Posterior vena cava (tissue), 2 donors: ENCODE results near the gene RAD50. TPM values are rescaled to one million over a fixed set of nuclear protein-coding genes. Genes with fewer than 3 reads are reported as not detected.
"Not testable (repeated sequence)": the region's sequence is repeated elsewhere in the genome, so short reads cannot be mapped to it uniquely, and the experiment has no call there.

Experiments
- DNase-seq: peaks from one replicate; pipeline ENCODE4 v3.0.0-alpha.2; 2020; ENCODE audit warnings: low spot score
- intact Hi-C, 2 donors: fragments of 100-400 bp; cut with DNase I; formaldehyde crosslinking; loops; one replicate each; pipeline versions ENCODE4 v1.14.1 to v1.14.2; 2022 to 2023
- long read RNA-seq, 2 donors: library from polyadenylated mRNA; unstranded; transcript quantifications; one replicate each; pipeline ENCODE4 v2.0.0, GENCODE V29; 2020 to 2021
- total RNA-seq, 2 donors: library from RNA; stranded (reverse); fragmentation: NEBNext Ultra II Directional; extraction: Animal tissue kit (Norgen Biotek cat#: 25700); gene quantifications; one replicate each; pipeline ENCODE4 v1.2.1, GENCODE V29; 2021
- donor health status: DM: yes; HTN: yes; CAD: no.
- donor health status: DM: yes; HTN: yes; CAD: no.

Gene RAD50
- 10 to 100 TPM; 30.3 to 31.3 TPM for total RNA-seq
- long read RNA-seq, donor 1, partial matches to known transcripts = 7 of 11 reads
- long read RNA-seq, donor 1, other reads (novel, unspliced or antisense) = 4 of 11 reads
- long read RNA-seq, donor 2, partial matches to known transcripts = 35 of 42 reads
- long read RNA-seq, donor 2, other reads (novel, unspliced or antisense) = 7 of 42 reads

DNA sequence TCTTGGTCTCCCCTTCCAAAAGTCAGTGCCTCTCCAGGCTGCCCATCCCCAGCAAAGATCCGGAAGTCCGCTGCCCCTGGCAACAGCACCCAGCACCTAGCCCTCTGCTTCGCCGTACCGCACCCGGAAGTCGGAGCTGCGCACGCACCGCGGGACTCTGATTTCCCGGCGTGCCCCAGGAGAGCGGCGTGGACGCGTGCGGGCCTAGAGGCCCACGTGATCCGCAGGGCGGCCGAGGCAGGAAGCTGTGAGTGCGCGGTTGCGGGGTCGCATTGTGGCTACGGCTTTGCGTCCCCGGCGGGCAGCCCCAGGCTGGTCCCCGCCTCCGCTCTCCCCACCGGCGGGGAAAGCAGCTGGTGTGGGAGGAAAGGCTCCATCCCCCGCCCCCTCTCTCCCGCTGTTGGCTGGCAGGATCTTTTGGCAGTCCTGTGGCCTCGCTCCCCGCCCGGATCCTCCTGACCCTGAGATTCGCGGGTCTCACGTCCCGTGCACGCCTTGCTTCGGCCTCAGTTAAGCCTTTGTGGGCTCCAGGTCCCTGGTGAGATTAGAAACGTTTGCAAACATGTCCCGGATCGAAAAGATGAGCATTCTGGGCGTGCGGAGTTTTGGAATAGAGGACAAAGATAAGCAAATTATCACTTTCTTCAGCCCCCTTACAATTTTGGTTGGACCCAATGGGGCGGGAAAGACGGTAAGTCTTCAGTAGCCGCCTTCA is at the start of gene RAD50:
Gene RAD50 (plus strand): TSS at position 215 of the 715 bp plus-strand sequence. CDS start 348 bp downstream, at position 563.
- intact Hi-C loops = no loop called here
- DNase-seq = peak; percentile 98

GRCh38 chr5:132510076-132510475 is 46.7 kb upstream of the RAD50 start:
- no peak for DNase-seq
- intact Hi-C loops = no loop called here

DNA sequence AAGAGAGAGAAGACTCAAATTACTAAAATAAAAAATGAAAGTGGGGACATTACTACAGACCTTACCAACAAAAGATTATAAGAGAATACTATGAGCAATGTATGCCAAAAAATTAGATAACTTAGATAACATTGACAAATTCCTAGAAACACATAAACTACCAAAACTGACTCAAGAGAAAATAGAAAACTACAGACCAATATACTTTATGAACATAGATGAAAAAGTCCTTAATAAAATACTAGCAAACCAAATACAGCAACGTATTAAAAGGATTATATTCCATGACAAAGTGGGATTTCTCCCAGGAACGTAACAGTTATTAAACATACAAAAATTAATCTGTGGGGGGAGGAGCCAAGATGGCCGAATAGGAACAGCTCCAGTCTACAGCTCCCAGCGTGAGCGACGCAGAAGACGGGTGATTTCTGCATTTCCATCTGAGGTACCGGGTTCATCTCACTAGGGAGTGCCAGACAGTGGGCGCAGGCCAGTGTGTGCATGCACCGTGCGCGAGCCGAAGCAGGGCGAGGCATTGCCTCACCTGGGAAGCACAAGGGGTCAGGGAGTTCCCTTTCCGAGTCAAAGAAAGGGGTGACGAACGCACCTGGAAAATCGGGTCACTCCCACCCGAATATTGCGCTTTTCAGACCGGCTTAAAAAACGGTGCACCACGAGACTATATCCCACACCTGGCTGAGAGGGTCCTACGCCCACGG is 43.0 kb upstream of the RAD50 start:
- intact Hi-C loops, DNase-seq: not testable (repeated sequence)

DNA sequence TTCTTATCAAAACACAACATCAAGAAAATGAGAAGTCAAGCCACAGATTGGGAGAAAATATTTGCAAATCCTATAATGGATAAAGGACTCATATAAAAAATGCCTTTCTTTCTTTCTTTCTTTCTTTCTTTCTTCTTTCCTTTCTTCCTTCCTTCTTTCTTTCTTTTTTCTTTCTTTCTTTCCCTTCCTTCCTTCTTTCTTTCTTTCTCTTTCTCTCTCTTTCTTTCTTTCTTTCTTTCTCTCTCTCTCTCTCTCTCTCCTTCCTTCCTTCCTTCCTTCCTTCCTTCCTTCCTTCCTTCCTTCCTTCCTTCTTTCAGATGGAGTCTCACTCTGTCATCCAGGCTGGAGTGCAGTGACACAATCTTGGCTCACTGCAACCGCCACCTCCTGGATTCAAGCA is 34.7 kb upstream of the RAD50 start:
- DNase-seq = not testable (repeated sequence)
- intact Hi-C loops = loop anchor here in 1 of 2 donors (10.0 kb wide), 1 partner anchor 303 kb away; no protein-coding TSS in a partner anchor

- not testable (repeated sequence) for DNase-seq
- intact Hi-C loops = loop anchor here in 1 of 2 donors (10.0 kb wide), 1 partner anchor 300 kb away; no protein-coding TSS in a partner anchor
These were observed 31.9 kb upstream of the RAD50 start for GRCh38 chr5:132524877-132525276.

DNA sequence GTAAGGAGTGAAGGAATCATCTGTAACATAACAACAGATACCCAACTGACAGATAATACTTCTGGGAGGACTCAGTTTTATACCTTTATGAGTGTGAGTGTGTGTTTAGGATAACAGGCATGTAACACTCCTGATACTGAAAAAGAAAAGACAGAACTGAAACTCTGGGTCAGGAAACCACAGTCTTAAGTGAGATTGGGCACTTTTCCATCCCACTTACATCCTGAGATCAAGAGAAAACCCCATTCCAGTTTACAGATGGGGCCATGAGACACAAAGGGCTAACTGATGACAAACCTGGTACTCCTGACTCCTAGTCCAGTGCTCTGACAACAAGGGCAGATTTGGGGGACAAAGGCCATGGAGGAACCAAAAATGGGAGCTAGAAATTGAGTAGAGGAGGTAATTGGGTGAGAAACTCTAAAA is 31.5 kb upstream of the RAD50 start:
- intact Hi-C loops = loop anchor here in 1 of 2 donors (10.0 kb wide), 1 partner anchor 299 kb away; no protein-coding TSS in a partner anchor
- DNase-seq = no peak

GRCh38 chr5:132526290-132526973 is 30.3 kb upstream of the RAD50 start:
- DNase-seq = no peak
- intact Hi-C loops = loop anchor here in 1 of 2 donors (10.0 kb wide), 1 partner anchor 298 kb away; no protein-coding TSS in a partner anchor

GRCh38 chr5:132526974-132527564 is 29.7 kb upstream of the RAD50 start:
- intact Hi-C loops = loop anchor here in 1 of 2 donors (10.0 kb wide), 1 partner anchor 298 kb away; no protein-coding TSS in a partner anchor
- DNase-seq = no peak

- DNase-seq = no peak
- intact Hi-C loops = loop anchor here in 1 of 2 donors (10.0 kb wide), 1 partner anchor 297 kb away; no protein-coding TSS in a partner anchor
These were observed 28.8 kb upstream of the RAD50 start for GRCh38 chr5:132528021-132528420.

GRCh38 chr5:132528866-132529634 is 27.7 kb upstream of the RAD50 start:
- DNase-seq = no peak
- intact Hi-C loops = loop anchor here in 1 of 2 donors (10.0 kb wide), 1 partner anchor 296 kb away; no protein-coding TSS in a partner anchor

- intact Hi-C loops = no loop called here
These were observed 25.8 kb upstream of the RAD50 start for GRCh38 chr5:132530946-132531345.

GRCh38 chr5:132539716-132540115 is 17.1 kb upstream of the RAD50 start:
- DNase-seq = no peak
- intact Hi-C loops = loop anchor here in 1 of 2 donors (5.0 kb wide), 1 partner anchor 1388 kb away; no protein-coding TSS in a partner anchor

More at GRCh38 chr5:132530946-132531345, 25.8 kb upstream of the RAD50 start:
- DNase-seq = no peak

GRCh38 chr5:132540149-132540548 is 16.6 kb upstream of the RAD50 start:
- DNase-seq = no peak
- intact Hi-C loops = no loop called here

GRCh38 chr5:132540764-132541163 is 16.0 kb upstream of the RAD50 start:
- no peak for DNase-seq
- intact Hi-C loops = no loop called here

DNA sequence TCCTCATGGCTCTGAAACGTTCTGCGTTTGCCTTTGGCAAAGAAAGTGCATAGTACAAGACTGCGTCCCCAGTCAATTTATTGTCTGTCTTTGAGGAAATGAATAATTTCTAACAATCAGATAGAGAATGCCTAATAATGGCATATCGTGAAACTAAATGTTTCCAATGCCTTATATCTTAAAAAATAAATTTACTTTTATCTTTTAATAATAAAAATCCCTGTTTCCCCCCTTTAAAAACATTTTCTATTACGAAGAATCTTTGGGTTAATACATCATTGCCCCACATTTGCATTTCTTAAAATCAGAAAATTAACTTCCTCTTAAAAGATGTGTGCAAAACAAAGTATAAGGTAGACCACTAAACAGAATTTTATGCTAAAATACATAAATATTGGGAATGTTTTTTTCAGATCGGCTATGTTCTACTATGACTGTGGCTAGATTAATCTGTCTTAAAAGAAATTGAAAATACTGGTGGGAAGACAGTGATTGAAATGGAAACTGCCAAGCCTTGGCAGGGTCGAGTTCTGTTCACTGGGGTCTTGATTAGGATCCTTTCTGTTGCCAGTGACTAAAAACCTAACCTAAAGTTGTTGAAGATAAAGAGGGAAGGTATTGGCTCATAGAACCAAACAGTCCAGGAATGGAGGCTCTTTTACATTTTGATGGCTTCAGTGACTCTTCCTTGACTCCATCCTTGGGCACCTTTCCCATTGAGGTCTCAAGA is 13.1 kb upstream of the RAD50 start, which contains the start of gene IL5:
Gene IL5 (minus strand): TSS at position 51 of the 730 bp plus-strand sequence. CDS start 44 bp downstream, at position 7.
- intact Hi-C loops = no loop called here

GRCh38 chr5:132546108-132546507 is 10.7 kb upstream of the RAD50 start:
- intact Hi-C loops = loop anchor here in 1 of 2 donors (5.0 kb wide), 1 partner anchor 124 kb away; no protein-coding TSS in a partner anchor
- DNase-seq = no peak

More for the DNA sequence above, 13.1 kb upstream of the RAD50 start, which contains the start of gene IL5:
- no peak for DNase-seq

DNA sequence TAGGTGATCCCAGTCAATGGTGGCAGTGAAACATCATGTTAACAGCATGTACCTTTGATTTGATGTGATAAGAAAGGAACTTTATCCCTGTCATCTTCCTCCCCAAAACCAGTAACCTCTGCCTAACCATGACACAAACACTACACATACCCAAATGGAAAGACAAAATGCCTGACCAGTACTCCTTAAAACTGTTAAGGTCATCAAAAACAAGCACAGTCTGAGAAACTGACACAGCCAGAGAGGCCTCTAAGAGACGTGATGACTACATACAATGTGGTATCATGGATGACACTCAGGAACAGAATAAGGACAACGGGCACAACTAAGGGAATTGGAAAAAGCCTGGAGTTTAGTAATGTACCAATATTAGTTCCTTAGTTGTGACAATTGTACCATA is 9.5 kb upstream of the RAD50 start:
- intact Hi-C loops = loop anchor here in 1 of 2 donors (5.0 kb wide), 1 partner anchor 125 kb away; no protein-coding TSS in a partner anchor
- no peak for DNase-seq
